ENCODE measurements around the gene HSBP1L1.

HSBP1L1 gene

GRCh38 chr18:79924814-79925731 is 39.4 kb upstream of the HSBP1L1 start:
- DNase-seq (ENCODE audit: extremely low read depth, low read depth), result no peak
- no peak overlapping the region for H3K4me3 ChIP-seq (replicated peaks; ENCODE audit: low read depth, low read length)
- no peak for TF ChIP-seq CTCF (IDR thresholded peaks at IDR 0.05; ENCODE audit: low read depth, low read length, missing control alignments)

- no peak for TF ChIP-seq CTCF (IDR thresholded peaks at IDR 0.05; ENCODE audit: low read depth, low read length, missing control alignments)
- DNase-seq (ENCODE audit: extremely low read depth, low read depth), result no peak
- H3K4me3 ChIP-seq (replicated peaks; ENCODE audit: low read depth, low read length), result no peak overlapping the region
These were observed 38.1 kb upstream of the HSBP1L1 start for GRCh38 chr18:79926306-79926705.

GRCh38 chr18:79926715-79927606 is 37.5 kb upstream of the HSBP1L1 start:
- H3K4me3 ChIP-seq (replicated peaks; ENCODE audit: low read depth, low read length), result no peak overlapping the region
- no peak for TF ChIP-seq CTCF (IDR thresholded peaks at IDR 0.05; ENCODE audit: low read depth, low read length, missing control alignments)
- DNase-seq (ENCODE audit: extremely low read depth, low read depth), result no peak

- DNase-seq (ENCODE audit: extremely low read depth, low read depth), result no peak
- H3K4me3 ChIP-seq (replicated peaks; ENCODE audit: low read depth, low read length), result no peak overlapping the region
- TF ChIP-seq CTCF (IDR thresholded peaks at IDR 0.05; ENCODE audit: low read depth, low read length, missing control alignments), result no peak
These were observed 36.6 kb upstream of the HSBP1L1 start for GRCh38 chr18:79927607-79928562.

- no peak for TF ChIP-seq CTCF (IDR thresholded peaks at IDR 0.05; ENCODE audit: low read depth, low read length, missing control alignments)
- no peak overlapping the region for H3K4me3 ChIP-seq (replicated peaks; ENCODE audit: low read depth, low read length)
- no peak for DNase-seq (ENCODE audit: extremely low read depth, low read depth)
These were observed 35.9 kb upstream of the HSBP1L1 start for GRCh38 chr18:79928563-79928960.

Measured in HFF-Myc (cell line).